Body of pancreas (tissue), 4 donors: ENCODE measurements around the gene NKD1. TPM values are rescaled to one million over a fixed set of nuclear protein-coding genes. Genes with fewer than 3 reads are reported as not detected.

Experiments
- ATAC-seq: fragments of 150-250 bp; one replicate; pipeline ENCODE4 v1.9.1; 2016
- DNase-seq, 4 donors: peaks; one replicate each; pipeline ENCODE4 v3.0.0-alpha.2; 2019
- H3K27ac ChIP-seq, 4 donors: fragments of 200-600 bp; sonication (generic); 1 replicate in 3 of 4; 2 replicates in 1 of 4; pipeline versions ENCODE4 v1.5.1 to v1.6.1; 2016 to 2019; ENCODE audit warnings: mild to moderate bottlenecking in 1 of 4, mixed read lengths in 1 of 4, moderate library complexity in 1 of 4
- H3K27me3 ChIP-seq, 2 donors: fragments of 200-600 bp; sonication (generic); one replicate each; pipeline ENCODE4 v1.6.0; 2016; ENCODE audit warnings: mild to moderate bottlenecking in 1 of 2
- H3K36me3 ChIP-seq, 2 donors: fragments of 200-600 bp; sonication (generic); replicated peaks in 1 of 2; 2 replicates each; pipeline ENCODE4 v1.5.1; 2016; ENCODE audit warnings: low read depth in 2 of 2; ENCODE audit not compliant: insufficient read depth in 1 of 2
- H3K4me1 ChIP-seq: fragments of 200-600 bp; sonication (generic); one replicate; pipeline ENCODE4 v1.6.0; 2016
- H3K4me3 ChIP-seq, 2 donors: fragments of 200-600 bp; sonication (generic); 1 replicate in 1 of 2; 2 replicates in 1 of 2; pipeline ENCODE4 v1.5.1; 2016 to 2019
- H3K9me3 ChIP-seq, 3 donors: fragments of 200-600 bp; sonication (generic); 1 replicate in 2 of 3; 2 replicates in 1 of 3; pipeline ENCODE4 v1.5.1; 2016
- CTCF ChIP-seq, 7 experiments: fragments of 450-650 bp in 4 of 7; fragments of 200-600 bp in 3 of 7; sonication (generic) in 3 of 7; IDR thresholded peaks; one replicate each; pipeline ENCODE4 v1.5.1; 2016 to 2019; ENCODE audit warnings: antibody characterized with exemption in 7 of 7
- POLR2A ChIP-seq, 3 donors: fragments of 450-650 bp; IDR thresholded peaks; one replicate each; pipeline ENCODE4 v1.6.1; 2016; ENCODE audit warnings: antibody characterized with exemption in 3 of 3, mild to moderate bottlenecking in 2 of 3
- WGBS, 2 donors: methylation state at CpG; one replicate each; pipeline ENCODE4 v1.1.5; 2017; 5-methylcytosine and 5-hydroxymethylcytosine counted together
- intact Hi-C: fragments of 100-400 bp; cut with DNase I; formaldehyde crosslinking; loops from one replicate; pipeline ENCODE4 v1.15.1; 2023
- total RNA-seq, 2 donors: library from RNA; depleted of rRNA; stranded (reverse); fragments of >200 nt; gene quantifications; one replicate each; pipeline ENCODE4 v1.1.0, GENCODE V29; 2016

NKD1 gene
- total RNA-seq, 2 donors from 2014 or later: 2.0 to 4.9 TPM

DNA sequence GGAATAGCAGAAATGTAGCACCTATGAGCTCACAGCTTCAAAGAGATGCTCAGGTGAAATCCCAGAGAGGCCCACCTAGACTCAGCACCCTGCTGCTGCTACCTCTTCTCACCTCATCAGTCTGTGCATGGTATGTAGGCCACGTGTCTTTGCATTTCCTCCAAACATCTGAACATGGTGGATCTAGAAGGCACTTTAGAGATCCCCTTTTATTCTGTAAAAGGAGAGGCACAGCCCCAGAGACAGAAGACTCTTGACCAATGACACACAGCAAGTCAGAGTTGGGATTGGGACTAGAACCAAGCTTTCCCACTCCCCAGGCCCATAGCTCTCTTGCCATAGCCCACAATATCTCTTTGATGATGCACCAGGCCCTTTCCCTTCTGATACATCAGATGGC is 19.4 kb upstream of the NKD1 start:
- Histone ChIP-seq H3K27ac (no peak overlapping the region), H3K36me3 (no peaks in the 10 kb centered on the region), H3K4me3 (no peak overlapping the region), H3K4me1 (peaks cover 9% of the 10 kb centered on the region), H3K27me3 (no peaks in the 10 kb centered on the region), H3K9me3 (no peaks in the 10 kb centered on the region)
- intact Hi-C loops: no loop called here
- DNase-seq: no peak
- WGBS, 2 donors: 31 to 75% methylated on average over 1 of the region's 1 CpG
- ATAC-seq: no peak
- TF ChIP-seq CTCF (IDR thresholded peaks at IDR 0.05) (no peak), POLR2A (IDR thresholded peaks at IDR 0.05) (no peak)

GRCh38 chr16:50529334-50529733 is 18.9 kb upstream of the NKD1 start:
- H3K9me3 ChIP-seq: no peaks in the 10 kb centered on the region
- H3K4me1 ChIP-seq: peaks cover 9% of the 10 kb centered on the region

DNA sequence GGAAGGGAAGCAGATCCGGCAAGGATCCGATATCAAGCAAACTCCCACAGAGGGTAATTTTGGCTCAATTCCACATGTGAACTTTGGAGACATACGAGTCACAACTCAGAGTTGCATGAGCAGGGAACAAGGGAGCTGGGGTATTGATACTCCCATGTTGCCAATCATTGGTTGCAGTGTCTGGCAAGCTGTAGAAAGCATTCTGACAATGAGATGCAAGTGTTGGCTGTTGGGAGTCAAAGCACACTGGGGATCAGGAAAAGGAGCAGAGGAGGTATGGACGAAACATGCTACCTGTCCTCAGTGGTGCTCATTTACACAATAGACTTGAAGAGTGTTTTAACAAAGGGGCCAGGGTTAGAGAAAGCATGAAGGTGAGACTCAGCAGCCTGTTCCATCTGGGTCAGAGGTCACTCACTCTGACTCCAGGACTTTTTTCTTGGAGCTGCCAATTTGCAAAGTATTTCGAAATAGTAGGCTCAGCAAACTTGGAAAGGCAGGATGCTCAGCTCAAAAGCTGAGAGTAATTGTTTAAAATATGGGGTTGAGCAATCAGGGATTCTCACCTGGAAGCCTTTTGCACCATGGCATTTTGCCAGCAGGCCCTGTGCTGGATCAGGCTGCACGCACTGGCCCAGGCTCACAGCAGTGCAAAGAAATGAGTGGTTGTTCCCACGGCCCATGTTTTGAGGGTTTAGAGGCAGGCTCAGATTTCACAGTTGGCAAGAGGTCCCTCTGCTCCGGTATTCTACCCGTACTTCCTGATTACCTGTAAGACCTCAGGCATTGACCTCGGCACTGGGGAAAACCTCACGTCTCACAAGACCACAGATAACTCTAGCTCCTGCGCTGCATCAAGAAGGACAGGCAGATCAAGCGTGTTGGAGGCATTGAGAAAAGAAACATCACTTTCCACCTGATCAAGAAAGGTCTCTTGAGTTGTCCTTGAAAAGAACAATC is 17.6 kb upstream of the NKD1 start:
- Histone ChIP-seq H3K36me3 (no peaks in the 10 kb centered on the region), H3K4me1 (peaks cover 9% of the 10 kb centered on the region), H3K27me3 (no peaks in the 10 kb centered on the region), H3K9me3 (no peaks in the 10 kb centered on the region), H3K4me3 (no peak overlapping the region), H3K27ac (peak overlapping the region in 2 of 4 donors; percentile 23 to 47)
- WGBS, 2 donors: 47 to 50% methylated on average over 13 of the region's 13 CpGs
- DNase-seq (peak; percentile 72 to 90 (median 80)), ATAC-seq (peak; percentile 78)
- TF ChIP-seq POLR2A (IDR thresholded peaks at IDR 0.05) (no peak), CTCF (IDR thresholded peaks at IDR 0.05) (no peak)
- intact Hi-C loops: no loop called here

More at GRCh38 chr16:50529334-50529733, 18.9 kb upstream of the NKD1 start:
- H3K36me3 ChIP-seq: no peaks in the 10 kb centered on the region
- ATAC-seq (no peak), DNase-seq (no peak)
- no peak for TF ChIP-seq CTCF (IDR thresholded peaks at IDR 0.05)
- intact Hi-C loops: no loop called here
- H3K4me3 ChIP-seq: no peak overlapping the region
- no peak overlapping the region for H3K27ac ChIP-seq
- H3K27me3 ChIP-seq: no peaks in the 10 kb centered on the region

DNA sequence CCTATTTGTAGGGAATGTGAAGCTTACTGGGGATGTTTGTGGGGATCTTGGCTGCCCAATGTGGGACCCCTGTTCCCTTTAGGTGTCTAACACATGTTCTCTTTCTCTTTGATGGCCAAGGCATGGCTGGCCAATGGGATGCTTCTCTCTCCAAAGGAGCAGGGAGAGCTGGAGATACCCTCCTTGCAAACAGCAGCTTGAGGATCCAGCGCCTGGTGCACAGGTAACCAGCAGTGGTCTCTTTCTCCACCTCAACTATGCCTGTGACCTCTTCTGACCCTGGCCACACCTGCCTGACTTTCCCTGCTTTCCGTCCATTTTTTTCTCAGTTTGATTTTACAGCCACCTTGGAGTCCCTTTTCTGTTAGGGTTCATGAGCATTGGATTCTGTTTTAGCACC is 16.8 kb upstream of the NKD1 start:
- H3K9me3 ChIP-seq: no peaks in the 10 kb centered on the region
- WGBS, 2 donors: 89 to 96% methylated on average over 2 of the region's 2 CpGs
- peaks cover 9% of the 10 kb centered on the region for H3K4me1 ChIP-seq
- intact Hi-C loops: no loop called here
- no peak for DNase-seq
- H3K27ac ChIP-seq: peak overlapping the region in 1 of 4 donors; percentile 47
- no peaks in the 10 kb centered on the region for H3K36me3 ChIP-seq
- no peak for ATAC-seq
- no peaks in the 10 kb centered on the region for H3K27me3 ChIP-seq
- no peak overlapping the region for H3K4me3 ChIP-seq
- TF ChIP-seq CTCF (IDR thresholded peaks at IDR 0.05): no peak
- TF ChIP-seq POLR2A (IDR thresholded peaks at IDR 0.05): no peak

- intact Hi-C loops: no loop called here
- no peak for ATAC-seq
Measured at GRCh38 chr16:50531901-50532300, 16.3 kb upstream of the NKD1 start.

More at GRCh38 chr16:50531901-50532300, 16.3 kb upstream of the NKD1 start:
- Histone ChIP-seq H3K27ac (no peak overlapping the region), H3K27me3 (no peaks in the 10 kb centered on the region), H3K36me3 (no peaks in the 10 kb centered on the region), H3K4me1 (peaks cover 9% of the 10 kb centered on the region), H3K4me3 (no peak overlapping the region), H3K9me3 (no peaks in the 10 kb centered on the region)
- TF ChIP-seq POLR2A (IDR thresholded peaks at IDR 0.05) (no peak), CTCF (IDR thresholded peaks at IDR 0.05) (no peak)
- DNase-seq: no peak
- 83 to 95% methylated on average over 3 of the region's 3 CpGs for WGBS, 2 donors
